ENCODE measurements around the gene FREM3.
"Not testable (repeated sequence)": the region's sequence is repeated elsewhere in the genome, so short reads cannot be mapped to it uniquely, and the experiment has no call there.

Gene FREM3

DNA sequence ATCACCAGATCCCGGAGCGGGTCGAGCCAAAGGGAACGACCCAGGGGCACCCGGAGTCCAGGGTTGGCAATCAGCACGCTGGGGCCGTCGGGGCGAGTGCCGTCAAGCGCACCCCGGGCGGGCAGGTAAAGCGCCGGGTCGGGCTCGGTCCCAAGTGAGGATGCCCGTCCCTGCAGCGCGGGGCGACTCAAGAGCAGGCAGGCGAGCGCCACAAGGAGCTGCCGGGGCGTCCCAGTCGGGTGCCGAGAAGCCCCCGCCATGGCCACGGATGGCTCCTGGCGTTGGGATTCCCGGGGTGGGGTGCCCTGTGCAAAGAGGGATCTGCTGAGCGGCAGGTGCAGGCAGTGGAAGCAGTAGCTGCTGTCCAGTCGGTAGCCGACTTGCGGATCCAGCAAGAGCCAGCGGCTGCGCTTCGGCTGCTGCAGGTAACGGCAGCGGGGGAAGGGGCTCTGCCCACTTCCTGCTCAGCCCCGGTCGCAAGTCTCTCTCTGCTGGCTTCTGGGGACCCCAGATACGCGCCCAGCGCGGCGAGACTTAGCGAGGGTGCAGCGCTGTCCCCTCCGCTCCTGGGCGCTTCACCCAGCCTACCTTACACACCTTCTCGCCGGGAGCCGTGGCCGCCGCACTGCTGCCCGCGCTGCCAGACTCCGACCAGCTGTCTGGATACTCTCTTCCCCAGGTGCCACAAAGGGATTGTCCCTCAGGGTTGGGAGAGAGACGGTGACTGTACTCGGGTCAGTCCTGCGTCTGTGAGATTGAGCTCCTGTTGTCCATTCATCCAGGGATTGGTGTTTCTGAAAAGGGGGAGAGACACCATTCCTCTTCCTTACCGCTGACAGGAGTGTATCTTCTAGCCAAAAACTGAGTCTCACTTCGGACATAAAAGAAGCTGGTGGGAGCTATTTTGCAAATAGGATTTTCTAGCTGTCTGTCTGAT lies at the start of gene FREM3:
Gene FREM3, minus strand, starts transcription at position 260 of the 937 bp plus-strand sequence. Its CDS starts 0 bp downstream, at position 260.
- no peak for DNase-seq

DNA sequence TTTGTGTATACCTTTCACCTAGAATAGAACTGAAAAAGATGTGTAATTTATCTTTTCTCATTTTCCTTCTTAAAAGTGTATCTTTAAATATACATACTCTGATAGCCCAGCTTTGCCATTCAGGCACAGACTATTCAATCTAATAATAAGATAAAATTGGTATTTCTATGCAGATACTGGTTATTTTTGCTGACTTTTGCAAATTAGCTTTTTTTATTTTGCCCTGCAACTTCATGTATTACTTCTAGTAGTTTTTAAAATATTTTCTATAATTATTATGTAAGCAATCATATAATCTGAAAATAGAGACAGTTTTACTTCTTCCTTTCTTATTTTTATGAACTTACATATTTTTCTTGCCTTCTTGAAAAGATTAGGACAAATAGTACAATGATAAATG lies 45.4 kb upstream of the FREM3 start:
- no peak for DNase-seq

DNA sequence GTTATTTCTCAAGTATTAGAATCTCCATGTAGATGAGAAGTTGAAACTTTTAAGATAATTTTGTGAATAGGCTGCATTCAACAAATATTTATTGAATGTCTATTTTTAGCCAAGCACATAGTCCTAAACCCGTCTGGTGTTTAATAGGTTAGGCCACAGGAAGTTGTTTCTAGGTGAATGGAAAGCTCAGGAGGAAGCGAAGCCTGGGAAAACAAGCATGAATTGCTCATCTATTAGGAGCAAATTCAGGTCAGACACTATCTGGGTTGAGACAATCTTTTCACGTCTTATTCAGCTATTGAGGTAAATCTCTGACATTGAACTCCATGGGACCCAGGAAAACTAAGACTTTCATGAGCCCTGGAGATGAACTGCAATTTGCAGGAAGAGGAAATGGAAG lies 43.1 kb upstream of the FREM3 start:
- DNase-seq, result no peak

DNA sequence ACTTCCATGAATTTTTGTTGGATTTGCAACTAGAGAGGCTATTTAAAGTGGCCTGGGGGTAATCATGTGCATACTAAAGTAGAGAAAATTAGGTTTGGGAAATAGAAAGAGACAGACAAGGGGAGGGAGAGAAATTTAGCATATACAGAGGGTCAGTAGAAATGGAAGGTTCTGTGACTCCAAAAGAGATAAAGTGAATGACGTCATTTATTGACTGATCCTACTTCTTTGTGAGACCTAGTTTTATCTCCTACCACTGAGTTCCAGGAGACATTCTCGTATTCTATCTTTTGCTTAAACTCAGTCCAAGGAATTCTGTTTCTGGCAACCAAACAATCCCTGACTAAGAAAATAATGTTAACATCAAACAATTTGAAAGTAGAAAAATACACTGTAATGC lies 42.4 kb upstream of the FREM3 start:
- DNase-seq, result no peak

DNA sequence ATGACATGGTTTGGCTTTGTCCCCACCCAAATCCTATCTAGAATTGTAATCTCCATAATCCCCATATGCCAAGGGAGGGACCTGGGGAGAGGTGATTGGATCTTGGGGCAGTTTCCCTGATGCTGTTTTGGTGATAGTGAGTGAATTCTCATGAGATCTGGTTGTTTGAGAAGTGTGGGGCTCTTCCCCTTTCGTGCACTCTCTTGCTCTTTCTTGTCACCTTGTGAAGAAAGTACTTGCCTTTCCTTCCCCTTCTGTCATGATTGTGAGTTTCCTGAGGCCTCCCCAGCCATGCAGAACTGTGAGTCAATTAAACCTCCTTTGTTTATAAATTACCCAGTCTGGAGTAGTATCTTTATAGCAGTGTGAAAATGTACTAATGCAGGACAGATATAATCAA lies 36.4 kb upstream of the FREM3 start:
- DNase-seq, result no peak

DNA sequence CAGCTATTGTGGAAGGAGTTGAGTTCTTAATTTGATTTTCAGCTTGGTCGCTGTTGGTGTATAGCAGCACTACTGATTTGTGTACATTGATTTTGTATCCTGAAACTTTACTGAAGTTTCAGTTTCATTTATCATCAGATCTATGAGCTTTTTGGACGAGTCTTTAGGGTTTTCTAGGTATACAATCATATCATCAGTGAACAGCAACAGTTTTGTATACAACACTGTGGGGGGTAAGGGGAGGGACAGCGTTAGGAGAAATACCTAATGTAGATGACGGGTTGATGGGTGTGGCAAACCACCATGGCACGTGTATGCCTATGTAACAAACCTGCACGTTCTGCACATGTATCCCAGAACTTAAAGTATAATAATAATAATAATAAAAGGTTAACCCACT lies 35.6 kb upstream of the FREM3 start:
- DNase-seq, result not testable (repeated sequence)

DNA sequence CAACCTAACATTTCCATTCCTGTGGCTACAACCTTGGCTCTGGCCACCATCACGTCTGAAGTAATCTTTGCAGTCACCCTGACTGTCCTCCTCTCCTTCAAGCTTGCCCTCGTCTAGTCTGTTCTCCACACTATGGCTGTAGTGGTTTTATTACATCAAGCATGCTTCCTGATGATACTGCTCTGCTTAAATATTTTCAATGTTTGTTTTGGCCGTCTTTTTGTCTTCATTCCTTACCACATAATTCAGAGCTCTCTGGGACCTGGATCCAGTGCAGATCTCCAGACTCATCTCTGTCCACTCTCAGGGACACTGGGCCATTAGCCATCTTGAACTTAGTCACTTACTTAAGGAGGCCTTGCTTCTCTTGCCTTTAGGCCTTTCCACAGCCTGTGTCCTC lies 27.7 kb upstream of the FREM3 start:
- no peak for DNase-seq

DNA sequence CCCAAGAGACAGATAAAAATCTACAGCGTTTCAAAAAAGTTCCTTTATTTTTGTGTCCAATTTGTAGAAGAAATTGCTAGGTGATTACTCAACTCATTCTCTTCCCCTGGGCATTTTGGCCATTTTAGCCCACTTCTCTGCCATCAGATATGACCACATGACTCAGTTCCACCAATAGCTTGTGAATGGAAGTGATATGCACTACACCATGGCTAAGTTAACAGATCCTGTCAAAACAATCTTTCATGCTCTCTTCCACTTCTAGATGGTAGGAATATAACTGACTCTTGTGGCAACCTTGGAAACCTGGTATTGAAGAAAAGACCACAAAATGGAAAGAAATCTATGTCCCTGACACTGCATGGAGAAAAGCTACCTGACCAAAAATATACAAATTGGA lies 26.2 kb upstream of the FREM3 start:
- no peak for DNase-seq

DNA sequence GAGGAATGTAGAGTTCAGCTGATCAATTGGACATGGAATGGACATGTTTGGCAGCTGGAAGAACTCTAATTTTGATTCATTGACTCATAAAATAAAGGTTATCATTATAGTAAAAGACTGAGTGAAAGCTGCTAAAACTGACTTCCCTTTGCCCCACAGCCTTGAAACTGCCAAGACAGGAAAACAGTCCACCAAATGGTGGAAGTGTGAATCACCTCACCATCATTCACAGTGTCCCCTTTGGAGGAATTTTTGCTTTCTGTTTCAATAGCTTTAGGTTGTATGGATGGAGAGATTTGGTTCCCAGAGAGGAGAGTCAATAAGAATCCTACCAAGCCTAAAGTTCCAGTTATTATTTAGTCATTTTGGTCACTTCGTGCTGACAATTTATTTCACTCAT lies 20.8 kb upstream of the FREM3 start:
- no peak for DNase-seq

DNA sequence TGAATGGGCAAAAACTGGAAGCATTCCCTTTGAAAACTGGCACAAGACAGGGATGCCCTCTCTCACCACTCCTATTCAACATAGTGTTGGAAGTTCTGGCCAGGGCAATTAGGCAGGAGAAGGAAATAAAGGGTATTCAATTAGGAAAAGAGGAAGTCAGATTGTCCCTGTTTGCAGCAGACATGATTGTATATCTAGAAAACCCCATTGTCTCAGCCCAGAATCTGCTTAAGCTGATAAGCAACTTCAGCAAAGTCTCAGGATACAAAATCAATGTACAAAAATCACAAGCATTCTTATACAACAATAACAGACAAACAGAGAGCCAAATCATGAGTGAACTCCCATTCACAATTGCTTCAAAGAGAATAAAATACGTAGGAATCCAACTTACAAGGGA lies 18.3 kb upstream of the FREM3 start:
- DNase-seq, result not testable (repeated sequence)

DNA sequence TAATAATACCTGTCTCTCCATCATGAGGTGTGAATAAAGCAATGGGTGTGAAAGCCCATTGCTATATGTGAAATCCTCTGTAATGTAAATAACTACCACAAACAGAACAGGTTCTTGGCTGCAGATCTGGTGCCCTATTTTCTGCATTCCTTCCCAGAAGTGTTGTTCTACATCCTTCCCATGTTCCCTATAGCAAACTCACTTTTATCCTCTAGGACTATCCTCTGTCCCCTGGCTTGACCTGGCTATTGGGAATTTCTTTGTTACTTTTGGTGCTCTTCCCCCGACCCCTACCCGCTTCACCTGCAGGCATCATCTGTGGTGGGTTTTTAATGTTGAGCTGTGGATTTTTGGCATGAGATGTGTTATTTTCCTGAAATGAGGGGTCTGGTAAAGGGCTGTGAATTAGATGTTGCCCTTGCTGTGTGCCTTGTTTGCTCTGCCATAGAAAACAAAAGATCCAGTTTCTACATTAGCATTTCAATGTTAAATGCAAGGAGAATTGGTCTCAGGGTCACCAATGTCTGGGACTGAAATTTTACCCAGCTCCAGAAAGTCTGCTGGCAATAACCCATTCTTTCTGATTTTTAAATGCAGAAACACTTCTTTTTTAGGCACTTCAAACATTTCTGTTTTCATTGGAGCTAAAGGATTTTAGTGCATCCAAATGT lies 13.6 kb upstream of the FREM3 start:
- no peak for DNase-seq

DNA sequence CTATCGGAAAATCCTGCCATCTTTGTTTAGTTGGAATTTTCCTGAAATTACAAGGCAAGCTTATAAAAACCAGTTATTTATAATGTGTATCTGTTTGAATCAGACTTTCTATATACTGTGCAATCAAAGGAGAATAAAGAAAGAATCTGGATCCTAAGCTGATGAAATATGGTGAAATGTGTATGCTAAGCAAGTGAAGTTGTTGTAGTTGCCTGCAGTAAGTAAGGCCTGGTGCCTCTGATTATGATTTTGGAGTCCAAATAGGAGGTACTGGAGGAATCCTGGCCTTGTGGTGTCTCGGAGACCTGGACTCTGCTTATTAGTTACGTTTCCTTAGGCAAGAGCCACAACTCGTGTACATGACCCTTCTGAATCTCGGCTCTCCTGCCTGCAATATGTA lies 13.1 kb upstream of the FREM3 start:
- DNase-seq, result no peak

DNA sequence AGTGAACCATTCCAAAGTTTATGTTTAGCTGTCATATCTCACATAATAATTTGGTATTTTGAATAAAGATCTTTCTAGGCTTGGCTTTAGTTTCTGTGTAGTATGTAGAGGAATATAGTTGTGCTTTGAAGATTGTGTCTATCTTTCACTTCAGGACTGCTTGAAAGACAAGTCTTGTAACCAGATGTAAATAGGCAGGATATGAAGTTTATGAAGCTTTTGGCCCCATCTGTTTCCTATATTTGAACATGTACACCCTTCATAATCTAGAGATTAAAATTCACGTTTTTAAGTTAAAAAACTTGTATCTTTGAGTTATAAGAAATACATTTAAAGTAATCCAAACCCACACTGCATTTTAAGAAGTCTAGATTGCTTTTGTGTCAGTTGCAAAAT lies 11.7 kb upstream of the FREM3 start:
- DNase-seq, result no peak

DNA sequence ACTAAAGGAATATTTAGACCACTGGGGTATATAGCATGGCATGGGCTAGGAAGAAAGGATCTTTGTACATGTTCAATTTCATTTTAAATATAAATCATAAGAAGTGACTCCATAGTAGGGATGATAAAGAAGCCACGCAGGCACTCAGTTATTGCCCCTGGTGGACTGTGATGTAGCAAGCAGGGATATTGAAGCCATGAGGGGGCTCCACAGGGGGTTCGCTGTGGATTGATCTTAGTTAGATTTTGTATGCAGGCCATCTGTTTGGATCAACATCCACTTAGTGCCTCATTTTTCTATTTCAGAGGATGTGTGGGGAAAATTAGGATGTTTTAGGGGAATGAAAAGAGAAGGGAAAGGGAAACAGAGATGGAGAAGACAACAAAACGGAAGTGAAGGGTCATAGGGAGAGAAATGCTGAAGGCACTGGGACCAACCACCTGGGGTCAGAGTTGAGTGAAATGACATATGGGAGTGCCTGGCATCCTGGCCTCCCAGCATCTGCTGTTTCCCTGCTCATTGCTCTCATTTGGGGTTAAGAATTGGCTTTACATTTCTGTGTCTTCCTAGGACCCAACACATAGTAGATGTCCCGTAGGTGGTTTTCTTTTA lies 11.2 kb upstream of the FREM3 start:
- no peak for DNase-seq

DNA sequence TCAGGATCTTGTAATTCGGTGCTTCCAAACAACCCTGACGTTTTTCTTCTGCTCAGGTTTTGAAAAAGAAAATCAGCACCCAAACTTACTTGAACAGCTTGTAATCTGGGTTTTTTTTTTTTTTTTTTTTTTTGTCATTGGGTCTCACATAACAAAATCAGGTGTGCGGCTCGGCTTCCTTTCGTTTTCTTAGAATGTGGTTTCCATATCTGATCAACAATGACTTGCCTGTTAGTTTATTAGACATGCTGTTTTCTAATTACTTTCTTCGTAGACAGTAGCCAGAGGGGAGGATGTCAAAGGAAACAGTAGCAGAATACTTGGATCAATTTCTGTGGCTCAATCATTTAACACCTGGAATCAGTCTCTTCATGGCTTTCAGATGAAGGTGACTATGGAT lies 890 bp upstream of the FREM3 start:
- DNase-seq, result no peak

DNA sequence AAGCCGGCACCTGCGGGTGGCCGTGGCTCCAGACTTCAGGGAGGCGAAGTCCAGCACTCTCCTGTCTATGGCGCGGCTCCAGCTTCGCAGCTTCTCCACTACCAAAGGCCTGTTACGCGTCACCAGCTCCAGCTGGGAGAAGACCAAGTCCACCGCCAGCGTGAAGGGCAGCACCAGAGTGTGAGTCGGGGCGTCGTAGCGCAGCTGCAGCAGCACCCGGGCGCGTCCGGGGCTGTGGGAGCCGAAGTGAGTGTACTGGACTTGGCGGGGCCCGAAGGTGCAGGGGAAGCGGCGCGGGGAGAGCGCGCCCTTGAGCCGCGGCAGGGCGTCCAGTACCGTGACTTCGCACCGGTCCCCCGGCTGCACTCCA lies 444 bp downstream of the FREM3 start:
- DNase-seq, result peak; percentile 45

DNA sequence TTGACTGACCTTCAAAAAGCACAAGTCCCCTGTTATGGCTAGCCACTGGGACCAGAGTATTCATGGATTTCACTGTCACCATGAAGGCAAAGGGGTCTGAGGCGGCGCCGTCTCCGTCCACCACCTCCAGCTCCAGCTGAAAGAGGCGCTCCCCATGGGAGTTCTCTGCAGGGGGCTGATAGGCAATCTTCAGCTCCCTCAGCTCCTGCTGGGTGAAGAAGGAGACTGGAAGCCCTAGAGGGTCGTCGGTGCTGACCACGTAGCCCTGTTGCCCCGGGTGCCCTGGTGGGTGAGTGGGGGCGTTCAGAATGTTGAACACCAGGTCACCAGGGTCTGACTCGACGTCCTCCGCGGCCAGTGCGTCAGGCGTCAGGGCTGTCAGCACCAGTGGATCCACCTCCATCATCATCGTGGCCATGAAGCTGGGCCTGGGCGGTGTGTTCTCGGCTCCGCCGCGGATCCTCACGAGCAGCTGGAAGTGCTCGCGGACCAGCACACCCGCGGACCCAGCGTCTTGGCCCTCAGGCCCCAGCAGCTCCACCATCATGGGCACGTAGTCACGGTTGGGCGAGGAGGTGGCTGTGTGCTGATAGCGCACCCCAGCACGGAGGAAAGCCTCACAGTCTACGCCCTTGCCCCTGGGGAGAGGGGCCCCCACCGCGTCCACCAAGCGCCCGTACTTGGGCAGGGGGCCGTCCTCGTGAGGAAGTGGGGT lies 987 bp downstream of the FREM3 start:
- DNase-seq, result no peak

DNA sequence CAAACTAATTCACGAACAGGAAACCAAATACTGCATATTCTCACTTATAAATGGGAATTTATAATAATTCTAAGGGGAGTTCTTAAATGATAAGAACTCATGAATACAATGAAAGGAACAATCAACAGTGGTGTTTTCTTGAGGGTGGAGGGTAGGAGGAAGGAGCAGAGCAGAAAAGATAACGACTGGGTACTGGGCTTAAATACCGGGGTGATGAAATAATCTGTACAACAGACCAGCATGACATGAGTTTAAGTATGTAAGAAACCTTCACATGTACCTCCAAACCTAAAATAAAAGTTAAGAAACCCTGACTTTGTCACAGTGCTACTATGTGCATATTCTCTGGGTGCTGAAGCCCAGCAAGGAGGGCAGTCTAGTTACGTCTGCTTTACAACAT lies 6.6 kb downstream of the FREM3 start:
- no peak for DNase-seq

DNA sequence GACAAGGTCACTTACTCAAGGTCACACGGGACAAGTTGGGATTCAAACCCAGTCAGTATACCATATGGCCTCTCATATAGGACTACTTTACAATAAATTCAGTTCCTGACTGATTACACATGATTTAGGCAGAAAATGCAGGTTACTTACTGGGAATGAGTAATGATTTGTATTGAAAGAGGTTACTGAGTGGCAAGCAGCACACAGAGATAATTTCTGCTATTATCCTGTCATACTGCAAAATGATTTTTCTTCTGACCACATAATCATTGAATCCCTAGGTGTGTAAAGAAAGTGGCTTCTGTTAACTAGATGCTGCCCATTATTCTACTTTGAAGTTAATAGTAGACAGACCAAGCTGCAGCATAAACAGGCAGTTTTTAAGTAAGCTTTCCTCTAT lies 8.2 kb downstream of the FREM3 start:
- no peak for DNase-seq

DNA sequence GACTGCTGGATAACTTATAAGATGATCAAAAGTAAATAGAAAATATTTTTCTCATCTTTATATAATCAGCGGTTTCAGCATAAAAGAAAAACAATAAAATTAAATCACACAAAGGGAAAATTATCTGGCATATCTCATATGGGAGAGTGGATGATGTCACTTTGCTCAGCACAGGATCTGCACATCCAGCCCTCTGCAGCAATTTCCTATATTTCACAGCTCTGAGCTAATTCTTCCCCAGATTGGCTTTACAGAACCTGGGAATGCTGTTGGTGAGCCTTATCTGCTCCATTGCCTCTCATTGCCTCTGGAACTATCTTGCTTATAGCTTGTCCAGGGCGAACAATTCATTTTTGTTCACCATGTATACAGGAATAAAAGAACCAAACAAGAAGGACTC lies 21.0 kb downstream of the FREM3 start:
- no peak for DNase-seq

DNA sequence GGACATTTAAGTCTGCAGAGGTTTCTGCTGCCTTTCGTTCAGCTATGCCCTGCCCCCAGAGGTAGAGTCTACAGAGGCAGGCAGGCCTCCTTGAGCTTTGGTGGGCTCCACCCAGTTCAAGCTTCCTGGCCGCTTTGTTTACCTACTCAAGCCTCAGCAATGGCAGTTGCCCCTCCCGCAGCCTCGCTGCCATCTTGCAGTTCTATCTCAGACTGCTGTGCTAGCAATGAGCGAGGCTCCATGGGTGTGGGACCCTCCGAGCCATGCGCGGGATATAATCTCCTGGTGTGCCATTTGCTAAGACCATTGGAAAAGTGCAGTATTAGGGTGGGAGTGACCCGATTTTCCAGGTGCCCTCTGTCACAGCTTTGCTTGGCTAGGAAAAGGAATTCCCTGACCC lies 26.8 kb downstream of the FREM3 start:
- DNase-seq, result not testable (repeated sequence)

DNA sequence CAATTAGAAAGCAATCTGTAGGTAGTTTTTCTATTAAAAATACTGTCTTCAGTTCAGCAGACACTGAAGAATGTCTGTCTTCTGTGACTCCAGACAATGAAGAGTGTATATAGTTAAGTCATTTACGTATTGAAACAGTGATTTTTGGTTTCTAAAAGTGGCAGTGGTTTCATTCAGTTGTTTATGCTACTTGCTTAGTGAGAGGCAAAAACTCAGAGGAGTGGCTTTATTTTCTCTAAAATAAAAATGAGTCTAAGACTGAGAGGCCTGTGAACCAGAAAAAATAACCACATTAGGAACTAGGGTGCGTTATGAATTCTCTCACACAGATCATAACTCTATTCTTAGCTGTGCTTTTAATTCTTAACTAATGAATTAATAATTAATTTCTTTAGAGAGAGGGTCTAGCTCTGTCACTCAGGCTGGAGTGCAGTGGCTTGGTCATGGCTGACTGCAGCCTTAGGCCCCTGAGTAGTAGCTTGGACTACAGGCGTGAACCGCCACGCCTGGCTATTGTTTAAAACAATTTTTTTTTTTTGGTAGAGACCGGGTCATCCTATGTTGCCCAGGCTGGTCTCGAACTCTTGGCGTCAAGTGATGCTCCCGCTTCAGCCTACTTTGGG lies 31.4 kb downstream of the FREM3 start:
- no peak for DNase-seq

DNA sequence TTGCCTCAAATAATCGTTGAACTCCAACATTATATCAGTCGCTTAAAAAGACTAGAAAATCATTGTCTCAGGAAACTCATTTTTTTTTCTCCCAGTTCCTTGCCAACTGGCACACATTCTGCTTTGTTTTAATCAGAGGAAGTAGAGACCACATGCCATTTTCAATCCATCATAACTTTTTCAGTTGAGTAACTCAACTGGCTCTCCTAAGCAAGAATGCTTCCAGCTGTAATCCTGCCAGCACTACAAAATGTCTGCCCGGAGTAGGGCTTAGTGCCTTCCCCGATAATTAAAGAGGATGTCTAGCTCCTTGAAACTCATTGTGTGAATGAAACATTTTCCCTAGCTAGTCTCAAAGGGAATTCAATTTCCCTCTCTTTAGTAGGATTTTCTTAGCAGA lies 33.0 kb downstream of the FREM3 start:
- DNase-seq, result peak; percentile 58

All from left hindlimb (tissue), 1 donor.